Right atrium auricular region (tissue), 2 donors: ENCODE measurements around the gene ANTXRL. TPM values are rescaled to one million over a fixed set of nuclear protein-coding genes. Genes with fewer than 3 reads are reported as not detected.
"Not testable (repeated sequence)": the region's sequence is repeated elsewhere in the genome, so short reads cannot be mapped to it uniquely, and the experiment has no call there.

ENCODE experiments used
- DNase-seq: peaks from one replicate; pipeline ENCODE4 v3.0.0-alpha.2; 2019; ENCODE audit warnings: low spot score
- H3K27ac ChIP-seq, 2 donors: fragments of 200-600 bp; sonication (generic); 1 replicate in 1 of 2; 2 replicates in 1 of 2; pipeline ENCODE4 v1.5.1; 2016 to 2019
- H3K27me3 ChIP-seq, 2 donors: fragments of 200-600 bp; sonication (generic); one replicate each; pipeline versions ENCODE4 v1.5.1 to v1.6.0; 2017 to 2019
- H3K36me3 ChIP-seq: fragments of 200-600 bp; sonication (generic); one replicate; pipeline ENCODE4 v1.5.1; 2016
- H3K4me1 ChIP-seq, 2 donors: fragments of 200-600 bp; sonication (generic); one replicate each; pipeline versions ENCODE4 v1.5.1 to v1.6.0; 2017 to 2019
- H3K4me3 ChIP-seq, 2 donors: fragments of 200-600 bp; sonication (generic); 1 replicate in 1 of 2; 2 replicates in 1 of 2; pipeline ENCODE4 v1.5.1; 2017 to 2019; ENCODE audit warnings: mild to moderate bottlenecking in 1 of 2, moderate library complexity in 1 of 2
- H3K9me3 ChIP-seq, 2 donors: fragments of 200-600 bp; sonication (generic); one replicate each; pipeline ENCODE4 v1.5.1; 2019
- CTCF ChIP-seq, 2 donors: fragments of 200-600 bp; sonication (generic); IDR thresholded peaks; one replicate each; pipeline ENCODE4 v1.5.1; 2019; ENCODE audit warnings: antibody characterized with exemption in 2 of 2
- total RNA-seq, 2 donors: library from RNA; depleted of rRNA; stranded (reverse); fragments of >200 nt; gene quantifications; one replicate each; pipeline ENCODE4 v1.1.0, GENCODE V29; 2016

The ANTXRL gene
- total RNA-seq, 2 donors from 2014 or later = not detected

GRCh38 chr10:46264336-46264735 is 22.5 kb upstream of the ANTXRL start:
- TF ChIP-seq CTCF (IDR thresholded peaks at IDR 0.05) = no peak
- H3K36me3 ChIP-seq = no peaks in the 10 kb centered on the region

GRCh38 chr10:46264737-46265368 is 21.9 kb upstream of the ANTXRL start:
- Histone ChIP-seq H3K36me3 (no peaks in the 10 kb centered on the region), H3K27ac (no peak overlapping the region), H3K9me3 (no peaks in the 10 kb centered on the region), H3K27me3 (no peaks in the 10 kb centered on the region), H3K4me1 (no peaks in the 10 kb centered on the region), H3K4me3 (no peak overlapping the region)
- TF ChIP-seq CTCF (IDR thresholded peaks at IDR 0.05) = no peak
- DNase-seq = peak; percentile 28

More at GRCh38 chr10:46264336-46264735, 22.5 kb upstream of the ANTXRL start:
- DNase-seq = peak; percentile 40
- no peaks in the 10 kb centered on the region for H3K9me3 ChIP-seq
- H3K27me3 ChIP-seq = no peaks in the 10 kb centered on the region
- no peak overlapping the region for H3K4me3 ChIP-seq
- H3K4me1 ChIP-seq = no peaks in the 10 kb centered on the region
- no peak overlapping the region for H3K27ac ChIP-seq

GRCh38 chr10:46265566-46266305 is 21.1 kb upstream of the ANTXRL start:
- H3K36me3 ChIP-seq, H3K27ac ChIP-seq, H3K4me1 ChIP-seq, H3K27me3 ChIP-seq, H3K4me3 ChIP-seq, H3K9me3 ChIP-seq: not testable (repeated sequence)
- DNase-seq = peak; percentile 55

GRCh38 chr10:46266306-46266985 is 20.4 kb upstream of the ANTXRL start:
- Histone ChIP-seq H3K9me3 (no peaks in the 10 kb centered on the region), H3K4me1 (no peaks in the 10 kb centered on the region), H3K27ac (no peak overlapping the region), H3K4me3 (no peak overlapping the region), H3K36me3 (no peaks in the 10 kb centered on the region), H3K27me3 (no peaks in the 10 kb centered on the region)
- TF ChIP-seq CTCF (IDR thresholded peaks at IDR 0.05) = no peak
- DNase-seq = peak; percentile 47

- DNase-seq = peak; percentile 16
- H3K4me3 ChIP-seq = no peak overlapping the region
- H3K9me3 ChIP-seq = no peaks in the 10 kb centered on the region
- H3K36me3 ChIP-seq = no peaks in the 10 kb centered on the region
- H3K27me3 ChIP-seq = no peaks in the 10 kb centered on the region
- no peak for TF ChIP-seq CTCF (IDR thresholded peaks at IDR 0.05)
- H3K4me1 ChIP-seq = no peaks in the 10 kb centered on the region
- H3K27ac ChIP-seq = no peak overlapping the region
Measured at GRCh38 chr10:46267132-46267985, 19.4 kb upstream of the ANTXRL start.
